Esophagus squamous epithelium (tissue), 5 donors: Measurements from ENCODE around the gene SPAAR. TPM values are rescaled to one million over a fixed set of nuclear protein-coding genes. Genes with fewer than 3 reads are reported as not detected.

Source experiments
- DNase-seq: peaks from one replicate; lab custom pipeline; 2025; lab: John Stamatoyannopoulos, UW
- H3K27ac ChIP-seq, 4 donors: fragments of 200-600 bp; sonication (generic); one replicate each; pipeline ENCODE4 v1.5.1; 2016 to 2019; ENCODE audit warnings: mild to moderate bottlenecking in 1 of 4
- H3K27me3 ChIP-seq, 4 donors: fragments of 200-600 bp; sonication (generic); 1 replicate in 3 of 4; 2 replicates in 1 of 4; pipeline versions ENCODE4 v1.5.1 to v1.6.0; 2017 to 2021; ENCODE audit warnings: antibody characterized with exemption in 1 of 4
- H3K36me3 ChIP-seq, 3 donors: fragments of 200-600 bp; sonication (generic); one replicate each; pipeline ENCODE4 v1.5.1; 2016 to 2019
- H3K4me1 ChIP-seq, 3 donors: fragments of 200-600 bp; sonication (generic); one replicate each; pipeline ENCODE4 v1.5.1; 2017 to 2019
- H3K4me3 ChIP-seq, 4 donors: fragments of 200-600 bp; sonication (generic); 1 replicate in 3 of 4; 2 replicates in 1 of 4; pipeline ENCODE4 v1.5.1; 2016 to 2019; ENCODE audit warnings: mild to moderate bottlenecking in 2 of 4, moderate library complexity in 1 of 4
- H3K9me3 ChIP-seq, 3 donors: fragments of 200-600 bp; sonication (generic); one replicate each; pipeline ENCODE4 v1.5.1; 2016 to 2019
- POLR2A ChIP-seq, 4 donors: fragments of 450-650 bp; IDR thresholded peaks; one replicate each; pipeline ENCODE4 v1.6.1; 2017; ENCODE audit warnings: antibody characterized with exemption in 4 of 4, mild to moderate bottlenecking in 4 of 4, moderate library complexity in 3 of 4
- WGBS, 2 donors: methylation state at CpG; one replicate each; pipeline ENCODE4 v1.1.5; 2018; 5-methylcytosine and 5-hydroxymethylcytosine counted together
- intact Hi-C: fragments of 100-400 bp; cut with DNase I; formaldehyde crosslinking; loops from one replicate; pipeline ENCODE4 v1.15.0; 2022
- total RNA-seq, 4 donors: library from RNA; depleted of rRNA; stranded (reverse); fragments of >200 nt; gene quantifications; one replicate each; pipeline ENCODE4 v1.1.0, GENCODE V29; 2016
- TF ChIP-seq, protein P1 (sequence below), 6 experiments: fragments of 450-650 bp in 4 of 6; fragments of 200-600 bp in 2 of 6; sonication (generic) in 2 of 6; IDR thresholded peaks; one replicate each; pipeline ENCODE4 v1.5.1; 2016 to 2019; ENCODE audit warnings: antibody characterized with exemption in 6 of 6, mild to moderate bottlenecking in 4 of 6, moderate library complexity in 4 of 6
- donor health status: DM: yes; HTN: yes; CAD: no.

The SPAAR gene
- total RNA-seq, 4 donors from 2014 or later: 0.22 to 1.1 TPM; not detected in 2

DNA sequence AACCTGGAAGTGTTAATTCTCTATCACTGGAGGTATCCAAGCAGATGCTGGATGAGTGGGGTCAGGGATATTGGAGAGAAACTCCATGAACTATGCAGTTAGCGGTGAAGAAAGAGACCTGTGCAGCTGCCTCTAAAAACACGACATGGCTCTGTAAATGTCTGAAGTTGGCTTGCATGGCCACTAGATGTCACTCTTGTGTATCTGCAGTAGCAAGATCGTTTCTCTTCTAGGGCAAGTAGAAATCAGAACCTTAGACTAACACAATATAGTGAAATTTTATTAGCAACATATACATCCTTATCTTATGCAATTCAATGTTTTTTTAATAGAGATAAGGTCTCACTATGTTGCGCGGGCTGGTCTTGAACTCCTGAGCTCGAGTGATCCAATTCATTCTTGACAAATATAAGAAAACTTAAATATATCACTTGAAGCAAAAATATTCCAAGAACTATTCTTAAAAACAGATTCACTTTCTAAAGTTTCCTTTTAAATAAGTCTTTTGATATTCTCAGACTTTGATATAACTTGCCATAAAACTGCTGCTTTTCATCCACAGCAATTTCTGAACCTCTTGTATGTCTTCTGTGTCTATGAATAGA, 45.8 kb downstream of the SPAAR start:
- no peaks in the 10 kb centered on the region for H3K9me3 ChIP-seq
- H3K27ac ChIP-seq: no peak overlapping the region
- no peak overlapping the region for H3K4me3 ChIP-seq
- intact Hi-C loops: loop anchor here (5.0 kb wide), 1 partner anchor 67 kb away; no protein-coding TSS in a partner anchor
- 11 to 12% methylated on average over 6 of the region's 6 CpGs for WGBS, 2 donors
- peaks cover 0 to 40% (median 0%) of the 10 kb centered on the region in 4 donors for H3K27me3 ChIP-seq
- H3K36me3 ChIP-seq: no peaks in the 10 kb centered on the region
- DNase-seq: no peak
- TF ChIP-seq POLR2A (IDR thresholded peaks at IDR 0.05): no peak
- TF ChIP-seq, protein P1, sequence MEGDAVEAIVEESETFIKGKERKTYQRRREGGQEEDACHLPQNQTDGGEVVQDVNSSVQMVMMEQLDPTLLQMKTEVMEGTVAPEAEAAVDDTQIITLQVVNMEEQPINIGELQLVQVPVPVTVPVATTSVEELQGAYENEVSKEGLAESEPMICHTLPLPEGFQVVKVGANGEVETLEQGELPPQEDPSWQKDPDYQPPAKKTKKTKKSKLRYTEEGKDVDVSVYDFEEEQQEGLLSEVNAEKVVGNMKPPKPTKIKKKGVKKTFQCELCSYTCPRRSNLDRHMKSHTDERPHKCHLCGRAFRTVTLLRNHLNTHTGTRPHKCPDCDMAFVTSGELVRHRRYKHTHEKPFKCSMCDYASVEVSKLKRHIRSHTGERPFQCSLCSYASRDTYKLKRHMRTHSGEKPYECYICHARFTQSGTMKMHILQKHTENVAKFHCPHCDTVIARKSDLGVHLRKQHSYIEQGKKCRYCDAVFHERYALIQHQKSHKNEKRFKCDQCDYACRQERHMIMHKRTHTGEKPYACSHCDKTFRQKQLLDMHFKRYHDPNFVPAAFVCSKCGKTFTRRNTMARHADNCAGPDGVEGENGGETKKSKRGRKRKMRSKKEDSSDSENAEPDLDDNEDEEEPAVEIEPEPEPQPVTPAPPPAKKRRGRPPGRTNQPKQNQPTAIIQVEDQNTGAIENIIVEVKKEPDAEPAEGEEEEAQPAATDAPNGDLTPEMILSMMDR (IDR thresholded peaks at IDR 0.05): peak; percentile 59 to 83 (median 74)
- H3K4me1 ChIP-seq: no peaks in the 10 kb centered on the region

DNA sequence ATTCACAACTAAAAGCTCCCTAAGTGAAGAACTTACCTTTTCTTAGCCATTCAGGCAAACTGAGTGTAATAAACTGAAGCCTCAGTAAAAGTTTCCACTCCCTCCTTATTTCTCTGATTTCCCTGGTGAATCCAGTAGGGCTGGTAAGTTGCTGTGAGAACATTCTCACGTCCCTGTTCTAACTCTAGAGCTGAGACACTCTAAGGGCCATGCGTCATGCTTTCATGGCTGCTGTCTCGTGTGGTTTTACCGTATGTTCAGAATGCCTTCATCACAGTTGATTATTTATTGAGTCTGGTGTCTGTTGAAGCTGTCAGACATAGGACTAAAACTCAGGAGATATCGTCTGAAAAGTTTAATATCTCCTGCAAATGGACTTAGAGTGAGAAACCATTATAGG, 47.4 kb downstream of the SPAAR start:
- intact Hi-C loops: loop anchor here (5.0 kb wide), 1 partner anchor 66 kb away; no protein-coding TSS in a partner anchor
- 62 to 66% methylated on average over 5 of the region's 5 CpGs for WGBS, 2 donors
- DNase-seq: no peak

DNA sequence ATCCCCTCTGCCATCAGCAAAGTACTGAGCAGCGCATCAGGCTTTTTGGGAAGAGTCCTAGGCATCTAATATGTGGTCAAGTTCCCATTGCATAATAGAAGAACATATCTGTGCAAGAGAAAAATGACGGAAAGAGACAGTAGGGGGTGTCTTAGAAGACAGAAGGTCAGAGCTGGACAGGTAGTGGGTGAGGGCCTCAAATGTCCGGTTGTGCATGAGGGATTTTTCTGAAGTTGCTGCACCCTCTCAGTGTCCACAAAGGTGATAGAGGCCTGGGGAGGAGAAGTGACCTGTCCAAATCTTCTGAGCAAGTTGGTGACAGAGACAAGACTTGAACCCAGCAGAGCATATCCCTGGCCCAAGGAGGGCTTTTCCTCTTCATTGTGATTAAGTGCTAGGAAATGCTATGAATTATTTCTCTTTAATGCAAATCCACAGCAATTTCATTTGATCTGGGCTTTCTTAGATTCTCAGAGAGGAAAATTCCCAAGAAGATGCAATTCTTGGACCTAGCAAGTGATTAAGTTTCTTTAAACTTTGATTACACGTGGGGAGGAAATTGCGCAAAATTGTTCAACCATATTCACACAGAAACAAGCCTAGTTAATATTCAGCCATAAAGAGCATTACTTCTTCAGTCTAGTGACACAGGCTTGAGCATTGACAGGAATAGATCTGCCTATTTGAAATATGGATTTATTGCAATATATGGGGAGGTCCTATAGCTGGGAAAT, 49.0 kb downstream of the SPAAR start, which contains the start of gene OR2S2:
TSS of gene OR2S2 (minus strand) at position 51 of the 734 bp plus-strand sequence. CDS start 56 bp downstream, outside the sequence.
- Histone ChIP-seq H3K36me3 (no peaks in the 10 kb centered on the region), H3K27me3 (peaks cover 0 to 48% (median 0%) of the 10 kb centered on the region in 4 donors), H3K4me1 (no peaks in the 10 kb centered on the region), H3K4me3 (no peak within 1 kb of the TSS), H3K27ac (no peak within 1 kb of the TSS), H3K9me3 (no peaks in the 10 kb centered on the region)
- TF ChIP-seq, protein P1 (IDR thresholded peaks at IDR 0.05): no peak
- no peak for TF ChIP-seq POLR2A (IDR thresholded peaks at IDR 0.05)
- no peak for DNase-seq
- 71 to 79% methylated on average over 5 of the region's 5 CpGs for WGBS, 2 donors
- intact Hi-C loops: loop anchor here (5.0 kb wide), 1 partner anchor 64 kb away; no protein-coding TSS in a partner anchor

More for the DNA sequence above, 47.4 kb downstream of the SPAAR start:
- Histone ChIP-seq H3K9me3 (no peaks in the 10 kb centered on the region), H3K27me3 (peaks cover 0 to 46% (median 0%) of the 10 kb centered on the region in 4 donors), H3K4me3 (no peak overlapping the region), H3K27ac (no peak overlapping the region), H3K4me1 (no peaks in the 10 kb centered on the region), H3K36me3 (no peaks in the 10 kb centered on the region)
- TF ChIP-seq, protein P1 (IDR thresholded peaks at IDR 0.05): no peak
- no peak for TF ChIP-seq POLR2A (IDR thresholded peaks at IDR 0.05)

DNA sequence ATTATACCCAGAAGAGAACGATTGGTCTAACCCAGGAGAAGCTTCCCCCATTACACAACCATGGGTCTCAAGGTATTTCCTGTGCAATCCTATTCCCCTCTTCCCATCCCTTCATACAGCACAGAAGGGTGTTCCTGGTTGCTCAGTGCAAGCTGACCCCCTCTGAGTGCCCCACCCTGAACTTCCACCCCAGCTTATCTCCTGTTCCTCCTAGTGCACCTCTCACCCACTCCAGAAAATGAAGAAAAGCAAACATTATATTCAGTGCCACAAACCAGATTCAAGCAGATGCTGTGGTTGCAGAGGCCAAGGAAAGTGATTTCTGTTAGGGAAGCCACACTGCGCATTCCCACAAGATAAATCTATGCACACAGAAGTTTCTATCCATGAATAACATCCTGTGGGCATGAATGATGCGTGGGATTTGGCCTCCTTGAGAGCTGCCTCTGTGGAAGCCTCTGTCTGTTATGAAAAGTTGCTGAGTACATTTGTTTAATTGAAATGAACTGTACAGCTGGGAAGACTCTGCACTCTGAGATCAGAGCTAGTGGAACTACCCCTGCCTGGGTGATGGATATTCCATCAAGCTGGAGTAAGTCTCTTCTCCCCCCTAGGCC, 50.9 kb downstream of the SPAAR start:
- 65 to 70% methylated on average over 2 to 3 of the region's 3 CpGs for WGBS, 2 donors
- TF ChIP-seq POLR2A (IDR thresholded peaks at IDR 0.05): no peak
- TF ChIP-seq, protein P1 (IDR thresholded peaks at IDR 0.05): no peak
- H3K4me1 ChIP-seq: no peaks in the 10 kb centered on the region

More for the DNA sequence above, 50.9 kb downstream of the SPAAR start:
- DNase-seq: no peak
- H3K9me3 ChIP-seq: no peaks in the 10 kb centered on the region
- H3K27me3 ChIP-seq: peaks cover 0 to 33% (median 0%) of the 10 kb centered on the region in 4 donors
- H3K4me3 ChIP-seq: no peak overlapping the region
- intact Hi-C loops: no loop called here
- no peak overlapping the region for H3K27ac ChIP-seq
- H3K36me3 ChIP-seq: no peaks in the 10 kb centered on the region

Other genes starting within 250 kb of the SPAAR start
- 10 to 100 TPM in 1 of 4 donors, 1 to 10 TPM in 3; 1.3 to 17.5 (median 5.1) TPM for gene ARHGEF39, start 244.3 kb upstream of the SPAAR start, total RNA-seq
- 1 to 10 TPM in 1 of 4 donors, not detected in 3; 2.2 TPM for gene CA9, start 235.6 kb upstream of the SPAAR start, total RNA-seq
- 1,000 to 10,000 TPM in 1 of 4 donors, 100 to 1,000 TPM in 2, 10 to 100 TPM in 1; 80.8 to 1,148 (median 217) TPM for gene TPM2, start 219.6 kb upstream of the SPAAR start, total RNA-seq
- 100 to 1,000 TPM in 2 of 4 donors, 10 to 100 TPM in 2; 94.7 to 233 (median 112) TPM for gene TLN1, start 177.3 kb upstream of the SPAAR start, total RNA-seq
- 10 to 100 TPM; 10.5 to 24.2 (median 19.2) TPM for gene CREB3, start 176.8 kb upstream of the SPAAR start, total RNA-seq
- gene GBA2, start 160.3 kb upstream of the SPAAR start, total RNA-seq: 10 to 100 TPM; 14.1 to 61.8 (median 42.0) TPM
- 10 to 100 TPM in 3 of 4 donors, 1 to 10 TPM in 1; 8.0 to 17.5 (median 11.6) TPM for gene RGP1, start 160.2 kb upstream of the SPAAR start, total RNA-seq
- not detected for gene MSMP, start 155.2 kb upstream of the SPAAR start, total RNA-seq
- gene NPR2, start 117.9 kb upstream of the SPAAR start, total RNA-seq: 10 to 100 TPM in 1 of 4 donors, 1 to 10 TPM in 1, under 1 TPM in 2; 0.08 to 12.2 (median 1.8) TPM
- not detected for gene SPAG8, start 97.2 kb upstream of the SPAAR start, total RNA-seq
- gene HINT2, start 94.4 kb upstream of the SPAAR start, total RNA-seq: 10 to 100 TPM; 13.2 to 34.9 (median 19.5) TPM
- not detected for gene FAM221B, start 80.8 kb upstream of the SPAAR start, total RNA-seq
- 1 to 10 TPM in 2 of 4 donors, under 1 TPM in 2; 0.35 to 4.8 (median 1.4) TPM for gene TMEM8B, start 80.3 kb upstream of the SPAAR start, total RNA-seq
- gene OR13J1, start 39.1 kb upstream of the SPAAR start, total RNA-seq: not detected
- 1 to 10 TPM in 1 of 4 donors, under 1 TPM in 1, not detected in 2; 0.70 to 4.6 TPM for gene HRCT1, start 3.3 kb upstream of the SPAAR start, total RNA-seq
- gene OR2S2, start 48.7 kb downstream of the SPAAR start, total RNA-seq: not detected
- gene RECK, start 127.4 kb downstream of the SPAAR start, total RNA-seq: 10 to 100 TPM in 1 of 4 donors, 1 to 10 TPM in 1, under 1 TPM in 2; 0.23 to 16.2 (median 1.9) TPM
- 10 to 100 TPM in 1 of 4 donors, 1 to 10 TPM in 2, under 1 TPM in 1; 0.61 to 13.4 (median 6.0) TPM for gene GLIPR2, start 227.2 kb downstream of the SPAAR start, total RNA-seq